GM18519 (cell line): ENCODE data around the gene BECN2.
A peak's percentile ranks its signal among the peaks of the same experiment; 100 is the strongest.
"Not testable (repeated sequence)": the region's sequence is repeated elsewhere in the genome, so short reads cannot be mapped to it uniquely, and the experiment has no call there.

Experiments used
- ATAC-seq: cut with Tn5 transposase; IDR thresholded peaks from one replicate; pipeline ENCODE4 v1.9.1; 2021; ENCODE audit warnings: mild to moderate bottlenecking, moderate library complexity; ENCODE audit not compliant: unreplicated experiment, low FRiP score

The BECN2 gene

GRCh38 chr1:241976229-241976628, 18.7 kb downstream of the BECN2 start:
- ATAC-seq, result no peak

GRCh38 chr1:241979071-241979470, 21.5 kb downstream of the BECN2 start:
- no peak for ATAC-seq

GRCh38 chr1:241979926-241980325, 22.4 kb downstream of the BECN2 start:
- ATAC-seq, result no peak

- ATAC-seq, result peak; percentile 49
These were observed 28.2 kb downstream of the BECN2 start for GRCh38 chr1:241985787-241986186.

- ATAC-seq, result not testable (repeated sequence)
These were observed 30.9 kb downstream of the BECN2 start for GRCh38 chr1:241988389-241988930.

- no peak for ATAC-seq
These were observed 32.5 kb downstream of the BECN2 start for GRCh38 chr1:241990040-241990439.

- no peak for ATAC-seq
These were observed 35.2 kb downstream of the BECN2 start for GRCh38 chr1:241992734-241993133.

- no peak for ATAC-seq
These were observed 36.6 kb downstream of the BECN2 start for GRCh38 chr1:241994171-241994570.

GRCh38 chr1:241997401-241997998, 39.9 kb downstream of the BECN2 start:
- ATAC-seq, result no peak

- ATAC-seq, result peak; percentile 73
These were observed 40.9 kb downstream of the BECN2 start for GRCh38 chr1:241998412-241998921.

- ATAC-seq, result no peak
These were observed 41.5 kb downstream of the BECN2 start, which contains the start of gene MAP1LC3C for GRCh38 chr1:241999026-241999425. Gene MAP1LC3C, minus strand, starts transcription at chr1:241999098. Its CDS starts 90 bp downstream, at chr1:241999008.

- no peak for ATAC-seq
These were observed 42.9 kb downstream of the BECN2 start for GRCh38 chr1:242000434-242000833.

GRCh38 chr1:242002072-242002471, 44.5 kb downstream of the BECN2 start:
- ATAC-seq, result no peak

GRCh38 chr1:242002510-242002909, 44.9 kb downstream of the BECN2 start:
- no peak for ATAC-seq

- no peak for ATAC-seq
These were observed 47.4 kb downstream of the BECN2 start for GRCh38 chr1:242004751-242005495.

GRCh38 chr1:242005866-242006535, 48.4 kb downstream of the BECN2 start:
- ATAC-seq, result no peak

GRCh38 chr1:242006976-242007375, 49.4 kb downstream of the BECN2 start:
- no peak for ATAC-seq
